Measurements from ENCODE around the gene ZSWIM5.

DNA sequence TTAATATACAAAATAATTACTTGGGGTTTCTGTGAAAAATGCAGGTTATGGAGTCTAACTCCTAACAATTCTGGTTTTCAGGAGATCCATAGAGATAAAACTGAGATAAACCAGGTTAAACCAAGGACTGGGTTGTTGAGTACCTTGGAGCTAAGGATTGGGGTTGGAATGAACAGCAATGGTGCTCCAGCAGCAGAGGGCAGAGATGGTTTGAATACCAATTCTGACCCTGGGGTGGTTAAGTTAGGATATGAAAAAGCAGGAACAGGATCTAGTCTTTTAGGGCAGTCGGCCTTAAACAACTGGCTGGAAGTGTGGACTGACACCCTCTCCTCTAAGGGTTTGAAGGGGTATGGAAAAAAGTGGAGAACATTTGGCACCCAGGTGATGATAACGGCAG lies 141.3 kb downstream of the ZSWIM5 start:
- TF ChIP-seq, protein P1, sequence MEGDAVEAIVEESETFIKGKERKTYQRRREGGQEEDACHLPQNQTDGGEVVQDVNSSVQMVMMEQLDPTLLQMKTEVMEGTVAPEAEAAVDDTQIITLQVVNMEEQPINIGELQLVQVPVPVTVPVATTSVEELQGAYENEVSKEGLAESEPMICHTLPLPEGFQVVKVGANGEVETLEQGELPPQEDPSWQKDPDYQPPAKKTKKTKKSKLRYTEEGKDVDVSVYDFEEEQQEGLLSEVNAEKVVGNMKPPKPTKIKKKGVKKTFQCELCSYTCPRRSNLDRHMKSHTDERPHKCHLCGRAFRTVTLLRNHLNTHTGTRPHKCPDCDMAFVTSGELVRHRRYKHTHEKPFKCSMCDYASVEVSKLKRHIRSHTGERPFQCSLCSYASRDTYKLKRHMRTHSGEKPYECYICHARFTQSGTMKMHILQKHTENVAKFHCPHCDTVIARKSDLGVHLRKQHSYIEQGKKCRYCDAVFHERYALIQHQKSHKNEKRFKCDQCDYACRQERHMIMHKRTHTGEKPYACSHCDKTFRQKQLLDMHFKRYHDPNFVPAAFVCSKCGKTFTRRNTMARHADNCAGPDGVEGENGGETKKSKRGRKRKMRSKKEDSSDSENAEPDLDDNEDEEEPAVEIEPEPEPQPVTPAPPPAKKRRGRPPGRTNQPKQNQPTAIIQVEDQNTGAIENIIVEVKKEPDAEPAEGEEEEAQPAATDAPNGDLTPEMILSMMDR (IDR thresholded peaks at IDR 0.05 in 4 of 5, conservative IDR thresholded peaks at IDR 0.05 in 1 of 5) = no peak
- TF ChIP-seq POLR2A (IDR thresholded peaks at IDR 0.05) = no peak

Data from gastrocnemius medialis (tissue), 4 donors.